ENCODE results near the gene PSMC2.

- TF ChIP-seq, protein P1, sequence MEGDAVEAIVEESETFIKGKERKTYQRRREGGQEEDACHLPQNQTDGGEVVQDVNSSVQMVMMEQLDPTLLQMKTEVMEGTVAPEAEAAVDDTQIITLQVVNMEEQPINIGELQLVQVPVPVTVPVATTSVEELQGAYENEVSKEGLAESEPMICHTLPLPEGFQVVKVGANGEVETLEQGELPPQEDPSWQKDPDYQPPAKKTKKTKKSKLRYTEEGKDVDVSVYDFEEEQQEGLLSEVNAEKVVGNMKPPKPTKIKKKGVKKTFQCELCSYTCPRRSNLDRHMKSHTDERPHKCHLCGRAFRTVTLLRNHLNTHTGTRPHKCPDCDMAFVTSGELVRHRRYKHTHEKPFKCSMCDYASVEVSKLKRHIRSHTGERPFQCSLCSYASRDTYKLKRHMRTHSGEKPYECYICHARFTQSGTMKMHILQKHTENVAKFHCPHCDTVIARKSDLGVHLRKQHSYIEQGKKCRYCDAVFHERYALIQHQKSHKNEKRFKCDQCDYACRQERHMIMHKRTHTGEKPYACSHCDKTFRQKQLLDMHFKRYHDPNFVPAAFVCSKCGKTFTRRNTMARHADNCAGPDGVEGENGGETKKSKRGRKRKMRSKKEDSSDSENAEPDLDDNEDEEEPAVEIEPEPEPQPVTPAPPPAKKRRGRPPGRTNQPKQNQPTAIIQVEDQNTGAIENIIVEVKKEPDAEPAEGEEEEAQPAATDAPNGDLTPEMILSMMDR (IDR thresholded peaks at IDR 0.05): no peak
- no peak for TF ChIP-seq POLR2A (IDR thresholded peaks at IDR 0.05)
Measured at GRCh38 chr7:103413407-103413806, 66.0 kb downstream of the PSMC2 start.
